ENCODE results near the gene CA9.

The CA9 gene

DNA sequence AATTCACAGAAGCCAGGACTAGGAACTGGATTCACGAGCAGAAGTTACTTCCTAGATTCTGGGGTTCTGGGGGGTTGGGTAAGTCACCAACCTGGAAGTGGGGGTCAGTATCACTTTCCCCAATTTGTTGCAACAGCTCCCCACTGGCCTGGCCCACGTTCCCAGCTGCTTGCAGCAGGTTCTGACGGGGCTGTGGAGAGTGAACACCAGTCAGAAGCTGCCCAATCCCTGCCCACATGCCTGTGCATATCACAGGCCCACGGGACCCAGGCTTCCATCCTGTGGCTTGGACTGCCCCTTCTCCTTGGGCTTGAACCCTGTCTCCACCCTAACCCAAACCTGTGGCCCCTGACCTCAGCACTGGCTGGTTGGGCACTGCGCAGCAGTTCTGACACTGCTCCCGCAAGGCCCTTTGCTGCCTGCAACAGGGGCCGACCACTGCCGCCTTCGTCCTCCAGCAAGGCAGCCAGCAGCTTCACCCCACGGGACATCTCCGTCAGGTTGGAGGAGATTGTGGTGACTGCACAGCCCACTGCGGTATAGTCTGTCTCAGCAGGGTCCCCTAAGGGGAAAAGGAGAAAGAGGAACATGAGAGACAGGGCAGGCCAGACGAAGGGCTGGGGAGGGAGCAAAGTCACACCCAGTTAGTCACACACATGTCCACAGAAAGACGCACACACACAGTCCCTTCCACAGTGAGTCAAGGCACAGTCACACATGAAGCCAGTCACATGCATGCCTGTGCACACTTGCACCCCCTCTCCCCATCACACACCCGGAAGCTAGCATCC, 45.2 kb downstream of the CA9 start:
- DNase-seq, result no peak

- no peak for DNase-seq
Measured at GRCh38 chr9:35719546-35719945, 45.8 kb downstream of the CA9 start.

DNA sequence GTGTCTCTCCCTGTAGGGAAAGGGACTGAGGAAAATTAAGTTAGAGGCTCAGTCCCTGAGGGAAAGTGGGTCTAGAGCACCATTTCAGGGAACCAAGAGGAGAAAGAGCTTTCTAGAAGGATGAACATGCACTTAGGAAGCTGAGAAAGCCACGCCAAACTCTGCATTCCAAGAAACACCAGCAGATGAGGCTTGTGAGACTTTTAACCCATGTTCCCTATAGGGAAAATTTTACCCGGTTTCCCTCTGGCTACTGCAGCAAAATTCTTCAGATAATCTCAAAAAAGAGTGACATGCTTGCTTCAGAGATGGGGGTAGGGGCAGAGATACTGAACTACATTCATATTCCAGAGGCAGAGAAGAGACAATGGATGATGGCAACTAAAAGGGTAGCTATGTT, 49.7 kb downstream of the CA9 start:
- no peak for DNase-seq

DNA sequence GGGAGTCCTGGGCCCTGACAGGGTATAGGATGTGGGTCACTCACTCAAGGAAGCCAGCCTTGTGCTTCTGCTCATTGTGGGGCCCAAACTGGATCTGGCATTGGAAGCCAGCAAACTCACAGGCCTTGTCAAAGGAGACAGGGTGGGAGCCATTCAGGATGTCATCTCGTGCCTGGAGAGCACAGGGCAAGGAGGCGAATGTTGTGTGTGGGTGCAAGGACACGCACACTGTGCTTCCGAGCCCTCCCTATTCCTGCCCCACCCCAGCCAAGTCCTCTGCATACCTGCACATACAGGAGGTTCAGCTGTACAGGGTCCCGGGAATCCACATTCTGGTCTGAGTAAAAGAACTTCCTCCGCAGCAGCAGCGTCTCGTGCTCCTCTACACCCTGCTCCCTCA, 50.2 kb downstream of the CA9 start:
- no peak for DNase-seq

DNA sequence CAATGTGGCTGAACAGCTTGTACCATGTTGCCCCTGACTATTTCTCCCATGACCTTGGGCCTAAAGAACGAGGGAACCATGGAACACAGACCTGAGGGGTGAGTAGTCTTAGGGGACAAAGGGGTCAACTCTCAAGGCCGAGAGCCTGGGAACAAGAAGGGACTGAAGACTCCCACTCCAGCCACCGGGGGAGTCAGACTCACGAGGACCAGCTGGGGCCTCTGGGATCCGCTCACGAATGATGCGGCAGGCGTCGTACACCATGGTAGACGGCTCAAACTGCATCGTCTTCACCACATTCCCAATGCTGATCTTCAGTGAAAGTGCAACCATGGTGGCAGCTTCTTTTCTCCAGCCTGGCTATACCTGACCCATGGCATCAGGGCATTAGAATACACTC, 51.6 kb downstream of the CA9 start:
- no peak for DNase-seq

GRCh38 chr9:35726931-35727330, 53.2 kb downstream of the CA9 start:
- peak; percentile 32 for DNase-seq

DNA sequence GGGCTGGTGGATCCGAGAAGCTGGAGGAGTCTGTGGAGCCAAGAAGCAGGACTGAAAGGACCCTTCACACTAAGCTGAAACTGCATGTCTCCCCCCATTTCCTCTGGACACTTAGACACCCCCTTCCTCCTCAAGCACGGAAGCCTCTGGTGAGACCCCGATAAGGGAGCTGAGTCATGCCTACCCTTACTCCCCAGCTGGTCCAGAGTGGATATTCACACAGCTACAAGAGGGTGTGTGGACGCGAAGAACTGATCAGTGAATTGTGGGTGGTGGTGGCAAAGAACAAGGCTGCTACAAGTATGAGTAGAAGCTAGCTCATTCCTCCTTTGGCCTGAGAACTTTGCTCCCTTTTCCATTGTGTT, 53.9 kb downstream of the CA9 start:
- DNase-seq, result no peak

DNA sequence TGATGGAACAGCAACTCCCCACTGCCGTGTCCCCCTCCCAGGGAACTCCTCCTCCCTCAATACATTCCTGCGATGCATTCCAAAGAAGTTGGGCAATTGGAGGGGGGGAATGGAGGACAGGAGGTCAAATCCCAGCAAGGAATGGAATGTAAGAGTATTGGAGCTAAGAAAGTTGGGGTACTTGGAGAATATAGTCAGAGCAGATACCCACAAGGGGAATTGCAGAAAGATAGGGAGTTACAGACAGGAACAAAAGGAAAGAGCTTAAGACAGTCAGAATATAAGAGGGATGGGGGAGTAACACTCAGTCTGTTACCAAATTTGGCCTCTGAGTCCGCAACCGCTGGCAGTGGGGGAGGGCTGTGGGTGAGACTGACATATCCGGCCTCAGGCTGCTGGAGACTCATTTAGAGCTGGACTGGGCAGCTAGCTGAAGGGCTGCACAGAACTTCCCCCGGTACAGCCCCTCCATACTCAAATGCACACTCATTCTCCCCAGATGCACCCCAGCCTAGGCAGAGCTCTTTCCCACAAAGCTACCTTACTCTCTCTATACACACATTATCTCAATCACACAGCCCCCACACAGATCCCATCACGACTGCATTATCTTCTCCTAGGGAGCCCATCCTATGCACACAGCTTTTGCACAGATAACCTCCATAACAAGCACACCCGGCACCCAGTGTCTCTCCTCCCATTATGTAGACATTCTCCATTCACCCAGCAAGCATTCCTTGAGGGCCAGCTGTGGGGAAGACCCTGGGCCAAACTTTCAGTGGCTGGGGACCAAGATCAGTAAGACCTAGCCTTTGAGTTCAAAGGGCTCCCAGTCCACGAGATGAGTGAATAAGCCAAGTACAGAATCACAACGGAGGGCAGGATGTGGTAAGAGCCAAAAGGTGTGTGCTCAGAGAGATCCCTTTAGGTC, 54.6 kb downstream of the CA9 start:
- DNase-seq, result no peak

- DNase-seq, result no peak
Measured at GRCh38 chr9:35729101-35729500, 55.4 kb downstream of the CA9 start.

GRCh38 chr9:35729700-35730485, 56.2 kb downstream of the CA9 start:
- no peak for DNase-seq

- DNase-seq, result no peak
Measured at GRCh38 chr9:35730486-35730854, 56.7 kb downstream of the CA9 start.
